ENCODE results near the gene MPDZ.

MPDZ gene, protein sequence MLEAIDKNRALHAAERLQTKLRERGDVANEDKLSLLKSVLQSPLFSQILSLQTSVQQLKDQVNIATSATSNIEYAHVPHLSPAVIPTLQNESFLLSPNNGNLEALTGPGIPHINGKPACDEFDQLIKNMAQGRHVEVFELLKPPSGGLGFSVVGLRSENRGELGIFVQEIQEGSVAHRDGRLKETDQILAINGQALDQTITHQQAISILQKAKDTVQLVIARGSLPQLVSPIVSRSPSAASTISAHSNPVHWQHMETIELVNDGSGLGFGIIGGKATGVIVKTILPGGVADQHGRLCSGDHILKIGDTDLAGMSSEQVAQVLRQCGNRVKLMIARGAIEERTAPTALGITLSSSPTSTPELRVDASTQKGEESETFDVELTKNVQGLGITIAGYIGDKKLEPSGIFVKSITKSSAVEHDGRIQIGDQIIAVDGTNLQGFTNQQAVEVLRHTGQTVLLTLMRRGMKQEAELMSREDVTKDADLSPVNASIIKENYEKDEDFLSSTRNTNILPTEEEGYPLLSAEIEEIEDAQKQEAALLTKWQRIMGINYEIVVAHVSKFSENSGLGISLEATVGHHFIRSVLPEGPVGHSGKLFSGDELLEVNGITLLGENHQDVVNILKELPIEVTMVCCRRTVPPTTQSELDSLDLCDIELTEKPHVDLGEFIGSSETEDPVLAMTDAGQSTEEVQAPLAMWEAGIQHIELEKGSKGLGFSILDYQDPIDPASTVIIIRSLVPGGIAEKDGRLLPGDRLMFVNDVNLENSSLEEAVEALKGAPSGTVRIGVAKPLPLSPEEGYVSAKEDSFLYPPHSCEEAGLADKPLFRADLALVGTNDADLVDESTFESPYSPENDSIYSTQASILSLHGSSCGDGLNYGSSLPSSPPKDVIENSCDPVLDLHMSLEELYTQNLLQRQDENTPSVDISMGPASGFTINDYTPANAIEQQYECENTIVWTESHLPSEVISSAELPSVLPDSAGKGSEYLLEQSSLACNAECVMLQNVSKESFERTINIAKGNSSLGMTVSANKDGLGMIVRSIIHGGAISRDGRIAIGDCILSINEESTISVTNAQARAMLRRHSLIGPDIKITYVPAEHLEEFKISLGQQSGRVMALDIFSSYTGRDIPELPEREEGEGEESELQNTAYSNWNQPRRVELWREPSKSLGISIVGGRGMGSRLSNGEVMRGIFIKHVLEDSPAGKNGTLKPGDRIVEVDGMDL (N-terminal part only)

DNA sequence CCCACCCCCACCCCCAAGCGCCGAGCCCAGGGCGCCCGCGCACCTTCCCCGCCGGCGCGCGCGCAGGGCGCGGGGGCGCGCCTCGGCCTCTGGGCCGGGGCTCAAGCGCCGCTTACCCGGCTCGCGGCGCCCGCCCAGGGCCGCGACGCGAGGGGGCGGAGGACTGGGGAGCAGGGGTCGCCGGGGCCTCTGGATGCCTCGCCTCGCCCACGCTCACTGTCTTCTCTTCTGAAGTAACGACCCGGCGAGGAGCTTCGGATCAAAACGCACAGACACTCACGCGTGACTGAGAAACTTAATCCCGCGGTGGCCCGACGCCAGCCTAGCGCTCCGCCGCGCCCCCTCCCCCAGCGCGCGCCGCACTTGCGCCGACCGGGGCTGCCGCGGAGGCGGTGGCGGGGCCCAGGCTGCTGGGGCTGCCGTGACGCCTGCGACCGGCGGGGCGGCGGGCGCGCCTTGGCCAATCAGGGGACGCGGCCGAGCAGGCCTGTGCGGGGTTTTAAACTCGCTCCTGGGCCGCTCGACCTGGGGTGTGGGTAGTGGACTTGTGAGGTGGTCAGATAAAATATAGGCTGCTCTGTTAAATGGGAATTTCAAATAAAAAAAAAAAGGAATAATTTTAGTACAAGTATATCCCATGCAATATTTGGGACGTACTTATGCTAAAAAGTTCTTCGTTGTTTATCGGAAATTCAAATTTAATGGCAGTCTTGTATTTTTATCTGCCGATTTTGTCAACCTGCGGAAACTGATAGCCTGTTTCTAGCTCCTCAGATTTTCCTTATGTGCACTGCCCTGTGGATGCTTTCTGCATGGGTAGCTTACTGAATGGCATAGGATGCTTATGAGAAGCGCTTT, at the start of gene MPDZ:
Gene MPDZ, minus strand, starts transcription at position 409 of the 858 bp plus-strand sequence. CDS start 29,377 bp downstream, outside the sequence.
- DNase-seq (ENCODE audit: low spot score), result peak; percentile 73

DNA sequence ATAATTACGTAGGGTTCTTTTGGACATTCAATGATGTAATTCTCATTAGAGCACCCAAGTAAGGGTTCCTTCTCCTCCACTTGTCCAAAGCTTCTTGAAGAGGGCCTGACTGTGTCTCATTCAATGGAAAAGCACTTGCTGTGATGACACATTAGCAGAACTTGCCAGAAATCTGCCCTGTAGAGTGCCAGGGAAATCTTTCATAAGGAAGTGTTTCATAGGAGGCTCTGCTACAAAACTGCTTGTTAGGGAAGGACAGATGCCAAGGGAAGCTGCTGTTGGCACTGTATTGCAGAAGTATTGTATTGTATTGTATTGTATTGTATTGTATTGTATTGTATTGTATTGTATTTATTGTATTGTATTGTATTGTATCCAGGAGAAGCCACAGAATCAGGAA, 45.5 kb upstream of the MPDZ start:
- no peak for DNase-seq (ENCODE audit: low spot score)

DNA sequence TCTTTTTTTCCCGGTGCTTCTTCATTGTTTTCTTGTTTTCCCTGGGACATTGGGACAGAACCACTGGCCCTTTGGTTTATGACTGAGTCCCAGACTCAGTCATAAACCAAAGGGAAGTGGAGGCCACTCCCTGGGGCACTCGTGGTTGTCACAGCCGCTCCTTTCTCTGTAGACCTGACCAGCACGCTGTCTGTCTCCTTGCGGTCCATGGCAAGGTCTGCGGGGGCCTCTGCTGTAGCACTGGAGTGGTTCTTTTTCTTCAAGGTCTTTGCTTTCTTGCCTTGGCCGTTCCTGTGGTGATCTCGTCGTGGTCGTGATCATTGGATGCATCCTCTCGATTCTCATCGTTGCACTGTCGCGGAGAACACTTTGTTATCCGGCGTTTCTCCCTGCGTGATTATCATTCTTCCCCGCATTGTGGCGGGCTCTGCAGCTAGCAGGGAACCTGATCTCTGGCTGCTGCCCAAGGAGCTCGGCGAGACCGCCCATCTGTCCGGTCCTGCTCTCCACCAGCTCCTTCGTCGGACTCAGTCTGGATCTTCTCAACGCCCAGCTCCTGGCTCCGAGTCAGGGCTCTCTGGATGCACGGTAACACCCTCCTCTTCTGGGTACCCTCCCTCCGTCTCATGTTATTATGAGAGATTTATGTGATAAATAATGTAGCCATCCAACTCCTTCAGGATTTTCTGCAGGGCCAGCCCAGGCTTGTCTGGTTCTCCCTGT, 43.5 kb upstream of the MPDZ start:
- DNase-seq (ENCODE audit: low spot score), result no peak

DNA sequence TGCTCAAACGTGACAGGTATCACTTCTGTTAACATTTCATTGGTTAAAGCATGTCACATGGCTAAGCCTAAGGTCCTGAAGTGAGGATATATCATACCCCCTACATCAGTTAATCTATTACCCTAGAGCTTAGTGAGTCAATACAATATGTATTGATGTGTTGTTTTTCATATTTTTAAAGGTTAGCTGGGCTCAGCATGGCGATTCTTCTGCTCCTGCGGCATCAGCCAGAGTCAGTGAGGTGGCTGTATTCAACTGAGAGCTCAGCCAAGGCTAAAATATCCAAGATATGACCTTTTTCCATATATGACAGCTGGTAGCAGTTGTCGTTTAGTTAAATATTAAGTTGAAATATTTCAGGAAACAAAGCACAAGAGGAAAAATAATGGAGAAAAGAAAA, 38.5 kb upstream of the MPDZ start:
- no peak for DNase-seq (ENCODE audit: low spot score)

DNA sequence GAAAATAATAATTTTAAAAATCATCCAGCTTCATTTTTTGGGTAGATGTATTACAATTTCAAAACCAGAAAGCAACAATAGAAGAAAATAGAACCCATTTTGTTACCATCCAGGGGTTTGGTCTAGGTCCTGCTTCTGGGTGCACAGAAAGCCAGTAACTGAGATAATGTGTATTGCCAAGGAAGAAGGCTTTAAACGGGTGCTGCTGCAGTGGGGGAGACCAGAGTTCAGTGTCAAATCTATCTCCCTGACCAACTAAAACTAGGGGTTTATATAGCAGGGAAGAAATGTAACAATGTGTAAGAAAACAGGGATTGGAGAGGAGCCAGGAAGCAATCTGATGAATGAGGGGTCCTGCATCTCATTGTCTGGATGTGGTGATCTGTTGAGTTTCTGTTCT, 17.5 kb upstream of the MPDZ start:
- no peak for DNase-seq (ENCODE audit: low spot score)

DNA sequence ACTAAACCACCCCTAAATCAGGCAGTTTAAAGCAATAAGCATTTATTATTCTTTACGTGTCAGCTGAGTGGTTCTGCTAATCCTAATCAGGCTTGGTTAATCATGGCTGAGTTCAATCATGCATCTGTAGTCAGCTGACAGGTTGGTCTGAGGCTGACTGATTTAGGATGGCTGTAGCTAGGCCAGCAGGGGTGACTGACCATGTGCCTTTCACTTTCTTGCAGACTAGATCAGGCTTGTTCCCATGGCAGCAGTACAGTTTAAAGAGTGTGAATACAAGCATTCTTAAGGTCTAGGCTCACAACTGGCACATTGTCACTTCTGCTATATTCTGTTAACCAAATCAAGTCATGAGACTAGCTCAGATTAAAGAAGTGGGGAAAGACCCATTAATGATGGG, 16.1 kb upstream of the MPDZ start:
- no peak for DNase-seq (ENCODE audit: low spot score)

DNA sequence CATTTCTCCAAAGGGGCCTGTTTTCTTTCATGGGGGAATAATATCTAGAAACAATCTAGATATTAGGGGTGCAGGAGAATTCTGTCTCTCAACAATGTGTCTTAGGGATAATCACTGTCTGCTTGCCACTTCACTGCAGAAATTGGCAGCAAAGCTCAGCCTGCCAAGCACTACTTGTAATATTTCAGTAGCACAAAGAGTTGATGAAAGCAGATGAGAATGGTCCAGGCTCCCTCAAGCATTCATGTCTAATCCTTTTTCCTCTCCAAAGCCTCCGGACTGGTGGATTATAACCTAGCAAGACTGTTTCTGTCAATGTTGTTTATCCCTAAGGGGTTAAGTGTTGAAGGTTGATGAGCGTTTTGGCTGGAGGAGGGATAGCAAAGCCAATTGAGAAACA, 13.3 kb upstream of the MPDZ start:
- DNase-seq (ENCODE audit: low spot score), result no peak

DNA sequence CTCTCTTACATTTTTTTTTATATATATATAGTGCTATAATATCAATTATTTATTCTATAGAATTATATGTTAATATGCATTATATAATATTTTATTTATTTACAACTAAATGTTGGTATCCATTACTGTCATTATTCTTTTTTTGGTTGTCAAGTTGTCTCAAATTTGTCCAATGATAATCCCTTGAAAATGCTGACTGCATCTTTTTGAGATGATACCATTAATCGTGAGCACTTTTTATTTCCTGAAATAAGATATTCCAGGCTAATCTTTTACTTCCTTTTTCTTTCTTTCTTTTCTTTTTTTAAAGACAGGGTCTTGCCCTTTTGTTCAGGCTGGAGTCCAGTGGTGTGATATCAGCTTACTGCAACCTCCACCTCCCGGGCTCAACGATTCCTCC, 12.7 kb upstream of the MPDZ start:
- DNase-seq (ENCODE audit: low spot score), result no peak

DNA sequence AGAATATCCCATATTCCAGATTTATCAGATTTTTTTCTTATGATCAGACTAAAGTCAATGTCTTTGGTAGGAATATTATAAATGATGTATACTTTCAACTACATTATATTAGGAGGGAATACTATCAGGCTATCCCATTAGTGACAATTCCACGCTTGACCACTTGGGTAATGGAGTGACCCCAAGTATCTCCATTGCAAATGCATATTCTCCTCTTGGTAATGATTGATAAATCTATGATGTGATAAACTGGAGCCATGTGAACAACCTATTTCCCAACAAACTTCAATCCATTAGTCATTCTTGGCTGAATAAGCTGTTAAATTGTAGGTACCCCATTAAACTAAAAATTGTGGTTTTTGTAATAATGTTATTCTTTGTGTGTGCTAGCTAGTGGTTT, 12.2 kb upstream of the MPDZ start:
- no peak for DNase-seq (ENCODE audit: low spot score)

DNA sequence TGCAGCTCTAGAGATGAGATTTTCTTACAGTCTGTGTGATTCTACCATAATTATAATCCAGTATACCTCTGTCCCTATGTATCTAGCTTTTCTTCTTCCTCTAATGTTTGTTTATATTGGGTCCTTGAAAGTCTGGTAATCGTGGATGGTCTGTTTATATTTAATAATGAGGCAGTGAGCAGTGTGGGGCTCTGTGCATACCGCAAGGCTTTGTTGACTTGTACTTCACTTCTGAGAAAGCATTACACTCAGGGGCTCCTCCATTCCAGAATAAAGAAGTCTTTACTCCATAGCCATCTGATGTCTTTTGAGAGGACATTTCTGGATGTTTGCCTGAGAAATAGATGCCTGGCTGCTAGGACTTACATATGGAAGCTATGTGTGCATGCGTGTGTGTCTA, 4.5 kb upstream of the MPDZ start:
- no peak for DNase-seq (ENCODE audit: low spot score)

DNA sequence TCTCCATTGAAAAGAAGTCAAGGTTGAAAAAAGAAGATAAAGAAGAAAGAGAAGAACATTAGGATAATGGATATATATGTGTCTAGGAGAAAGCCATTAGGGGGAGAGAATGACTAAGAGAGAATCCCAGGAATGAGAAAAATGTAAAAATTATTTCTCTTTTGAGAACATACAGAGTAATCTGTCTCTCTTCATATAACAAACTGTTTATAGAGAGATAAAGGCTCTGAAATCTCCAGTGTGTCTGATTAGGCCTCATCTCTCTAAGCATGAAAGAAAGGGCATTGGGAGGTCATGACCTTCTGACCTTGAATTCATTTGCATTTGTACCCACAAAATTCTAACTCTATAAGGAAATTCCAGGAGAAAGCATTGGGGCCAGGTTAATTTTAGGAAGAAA, 3.5 kb upstream of the MPDZ start:
- no peak for DNase-seq (ENCODE audit: low spot score)

DNA sequence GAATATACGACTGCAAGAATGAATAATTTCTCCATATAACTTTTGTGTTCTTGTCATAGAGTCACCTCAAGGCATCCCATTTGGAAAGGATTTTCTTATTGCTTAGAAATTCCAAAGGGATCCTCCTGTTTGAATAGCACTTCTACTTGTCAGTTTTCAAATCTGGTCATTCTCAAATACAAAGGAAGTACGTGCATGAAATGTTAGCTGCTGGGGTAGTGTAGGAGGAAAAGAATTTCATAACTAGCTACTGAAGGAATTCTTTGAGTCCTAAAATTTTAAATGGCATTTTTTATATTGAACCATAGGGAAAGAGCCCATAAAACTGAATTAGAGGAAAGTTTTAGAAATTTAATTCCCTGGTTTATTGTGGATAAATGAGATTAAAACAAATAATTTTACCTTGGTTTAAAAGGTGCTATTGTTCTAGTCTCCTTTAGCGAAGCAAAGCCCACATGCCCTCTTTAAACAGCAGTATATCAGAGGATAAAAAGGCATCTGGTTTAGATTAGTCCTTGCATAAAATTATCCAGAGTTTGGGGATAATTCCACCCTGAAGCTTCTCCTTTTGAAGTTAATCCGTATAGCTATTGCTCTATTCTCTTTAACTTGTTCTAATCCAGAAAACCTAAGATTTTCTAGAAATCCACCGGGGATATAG, 2.0 kb upstream of the MPDZ start:
- DNase-seq (ENCODE audit: low spot score), result no peak

DNA sequence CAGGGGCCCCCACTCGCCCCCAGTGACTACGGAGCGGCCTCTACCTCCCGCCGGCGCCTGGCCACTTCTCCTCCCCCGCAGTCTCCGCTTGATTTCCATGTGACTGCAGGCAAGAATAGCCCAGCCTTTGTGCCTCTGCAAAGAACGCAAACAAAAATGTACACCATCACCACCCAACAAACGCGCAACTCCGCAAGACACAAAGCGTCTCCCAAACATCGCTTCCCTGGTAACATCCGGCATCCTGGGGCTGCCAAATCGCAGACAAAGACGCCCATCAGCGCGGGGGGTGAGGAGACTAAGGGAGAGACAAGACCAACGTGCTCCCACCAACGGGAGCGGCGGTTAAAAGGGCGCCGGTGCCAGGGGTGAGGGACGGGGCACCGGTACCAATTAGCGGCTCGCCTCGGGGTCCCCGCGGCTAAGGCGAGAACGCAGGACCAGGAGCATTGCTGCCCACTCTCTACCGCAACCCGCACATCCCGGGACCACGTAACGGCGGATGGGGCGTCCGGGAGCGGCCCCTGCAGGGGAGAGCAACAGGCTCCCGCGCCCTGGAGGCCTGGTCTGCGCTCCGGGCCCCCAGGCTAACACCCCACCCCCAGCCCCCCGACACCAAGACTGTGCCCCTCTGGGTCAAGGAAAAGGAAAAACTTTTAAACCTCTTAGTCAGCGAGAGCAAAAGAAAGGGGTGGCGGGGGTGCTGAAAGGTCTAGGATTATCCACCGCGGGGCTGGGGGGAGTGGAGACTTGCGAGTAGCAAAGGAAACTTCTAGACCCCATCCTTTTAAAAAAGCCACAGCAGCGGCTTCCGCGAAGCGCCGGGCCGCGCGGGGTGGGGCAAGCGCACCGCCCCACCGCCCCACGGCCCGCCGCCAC, 885 bp downstream of the MPDZ start:
- DNase-seq (ENCODE audit: low spot score), result peak; percentile 80

DNA sequence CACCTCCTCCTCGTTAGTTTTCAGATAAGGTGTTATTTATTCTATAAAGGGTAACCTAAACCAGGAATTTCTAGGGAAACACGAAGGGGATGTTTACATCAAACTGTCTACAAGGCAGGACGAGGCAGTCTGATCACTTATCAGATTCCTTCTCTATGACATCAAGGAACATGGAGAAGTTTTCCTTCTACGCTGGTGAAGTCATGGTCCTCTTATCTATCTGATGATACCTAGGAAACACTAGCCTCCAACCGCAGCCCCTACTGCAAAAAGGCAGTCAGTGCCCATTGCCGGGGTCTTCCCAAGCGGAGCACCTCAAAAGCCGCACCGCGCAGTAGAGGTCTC, 1.5 kb downstream of the MPDZ start:
- DNase-seq (ENCODE audit: low spot score), result no peak

DNA sequence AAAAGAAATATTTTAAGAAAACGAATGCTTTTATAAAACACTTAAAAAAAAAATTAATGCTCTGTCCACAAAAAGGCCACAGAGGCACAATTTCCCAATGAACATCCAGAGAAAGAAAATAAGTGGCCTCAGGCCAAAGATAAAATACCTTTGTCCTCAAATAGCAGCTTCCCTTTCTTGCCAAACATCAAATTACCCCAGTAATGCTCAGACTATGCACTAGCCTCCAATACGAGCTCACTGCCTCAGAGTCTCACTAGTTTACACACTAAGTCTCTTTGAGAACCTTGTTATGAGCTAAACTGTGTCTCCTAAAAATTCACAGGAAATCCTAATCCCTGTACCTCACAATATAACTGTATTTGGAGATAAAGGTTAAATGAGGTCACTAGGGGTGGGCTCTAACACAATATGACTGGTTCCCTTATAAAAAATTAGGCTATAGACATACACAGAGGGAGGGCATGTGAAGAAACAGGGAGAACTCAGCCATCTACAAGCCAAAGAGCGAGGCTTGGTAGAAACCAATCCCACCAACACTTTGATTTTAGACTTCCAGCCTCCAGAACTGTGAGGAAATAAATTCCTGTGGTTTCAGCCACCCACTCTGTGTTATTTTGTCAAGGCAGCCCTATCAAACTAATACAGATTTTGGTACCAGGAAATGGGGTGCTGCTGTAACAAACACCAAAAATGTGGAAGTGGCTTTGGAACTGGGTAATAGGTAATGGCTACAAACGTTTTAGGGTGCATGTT, 4.4 kb downstream of the MPDZ start:
- DNase-seq (ENCODE audit: low spot score), result no peak

DNA sequence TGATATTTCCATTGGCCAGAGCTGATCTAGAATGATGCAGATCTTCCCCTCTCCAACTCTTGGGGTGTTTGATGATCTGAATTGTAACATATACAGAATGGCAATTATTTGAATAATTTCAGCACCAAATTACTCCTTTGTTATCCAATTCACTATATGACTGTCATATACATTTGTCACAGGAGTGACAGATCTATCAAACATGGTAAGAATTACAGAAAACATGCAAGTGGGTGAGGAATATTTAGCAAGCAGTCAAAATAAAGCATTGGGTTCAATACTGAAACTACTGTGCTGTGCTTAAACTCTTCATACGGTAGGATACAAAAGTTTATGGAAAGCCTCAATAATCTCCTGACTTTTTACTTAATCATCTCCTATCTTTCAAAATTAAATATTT, 8.8 kb downstream of the MPDZ start:
- DNase-seq (ENCODE audit: low spot score), result no peak

DNA sequence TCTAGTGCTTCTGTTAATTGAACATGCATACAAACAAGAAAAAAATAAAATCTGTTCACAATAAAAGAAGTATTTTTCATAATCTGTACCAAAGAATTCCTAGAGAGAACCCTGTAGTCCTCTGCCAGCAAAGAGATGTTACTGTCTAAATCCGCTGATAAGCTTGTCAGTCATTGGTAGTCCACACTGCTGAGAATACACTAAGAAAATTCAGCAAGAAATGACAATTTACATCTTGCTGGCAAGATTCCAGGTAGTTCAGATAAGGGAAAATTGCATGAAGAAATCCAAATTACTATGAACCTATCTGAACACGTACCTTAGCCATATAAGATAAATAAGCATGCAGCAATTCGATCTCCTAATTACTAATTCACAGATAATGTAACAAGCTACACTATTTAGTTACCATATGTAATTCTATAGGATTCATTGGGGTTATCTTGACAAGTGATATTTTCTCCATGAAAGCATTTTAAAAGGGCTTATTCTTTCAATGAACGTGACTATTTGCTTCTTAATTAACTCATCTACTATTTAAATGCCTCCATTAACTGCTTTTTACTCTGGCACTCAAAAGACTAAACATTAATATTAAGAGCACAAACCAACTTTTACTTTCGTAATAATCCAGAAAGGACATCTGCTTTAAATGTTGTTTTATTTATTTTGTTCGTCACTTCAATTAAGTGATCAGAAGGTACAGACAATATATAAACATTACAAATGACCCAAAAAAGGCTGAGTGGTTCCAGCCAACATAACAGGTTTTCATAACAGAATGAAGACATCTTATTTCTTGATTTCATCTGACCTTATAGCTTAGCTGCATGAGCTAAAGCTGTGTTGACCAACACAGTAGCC, 9.7 kb downstream of the MPDZ start:
- no peak for DNase-seq (ENCODE audit: low spot score)

DNA sequence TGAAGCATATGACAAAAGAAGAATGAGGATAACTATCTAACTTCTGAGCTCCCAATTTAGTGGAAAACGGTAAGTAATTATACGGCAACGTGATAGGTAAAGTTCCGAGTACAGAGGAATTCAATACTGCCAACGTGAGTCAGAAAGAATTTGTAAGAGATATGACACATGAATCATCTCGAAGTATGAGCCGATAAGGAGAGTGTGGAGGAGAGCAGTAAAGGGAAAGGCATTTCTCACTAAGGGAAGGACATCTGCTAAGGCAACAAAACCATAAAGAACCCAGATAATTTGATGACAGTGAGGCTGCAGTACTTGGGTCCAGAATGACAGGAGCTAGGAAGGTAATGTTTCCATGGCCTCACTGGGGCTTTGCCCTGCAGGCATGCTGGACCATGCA, 11.0 kb downstream of the MPDZ start:
- no peak for DNase-seq (ENCODE audit: low spot score)
